ENCODE data around the gene EDDM3A. TPM values are rescaled to one million over a fixed set of nuclear protein-coding genes. Genes with fewer than 3 reads are reported as not detected.
"Not testable (repeated sequence)": the region's sequence is repeated elsewhere in the genome, so short reads cannot be mapped to it uniquely, and the experiment has no call there.

EDDM3A gene
- polyA plus RNA-seq, 3 donors, result not detected

GRCh38 chr14:20757965-20758364 is 12.3 kb downstream of the EDDM3A start:
- Histone ChIP-seq H3K4me3 (replicated peaks in 1 of 3; ENCODE audit: low read depth in 2 of 3, low read length in 3 of 3) (no peak overlapping the region), H3K27ac (ENCODE audit: low read depth in 1 of 2, low read length in 2 of 2) (no peak overlapping the region), H3K4me1 (ENCODE audit: control insufficient read depth in 1 of 2, insufficient read depth in 2 of 2, low read length in 2 of 2) (peaks cover 0 to 4% of the 10 kb centered on the region in 2 donors), H3K9ac (ENCODE audit: insufficient read depth, low read length, poor library complexity, severe bottlenecking) (no peak overlapping the region), H4K20me1 (ENCODE audit: insufficient read depth, low read length) (no peaks in the 10 kb centered on the region), H3K4me2 (replicated peaks; ENCODE audit: extremely low read depth, low read length, poor library complexity, severe bottlenecking) (no peak overlapping the region), H3K36me3 (replicated peaks in 1 of 2; ENCODE audit: control insufficient read depth in 1 of 2, insufficient read depth in 2 of 2, low read length in 2 of 2) (no peaks in the 10 kb centered on the region), H3K27me3 (ENCODE audit: control insufficient read depth in 2 of 2, insufficient read depth in 2 of 2, low read length in 2 of 2) (no peaks in the 10 kb centered on the region), H3K79me2 (ENCODE audit: insufficient read depth, low read length) (no peaks in the 10 kb centered on the region), H3K9me3 (replicated peaks in 1 of 2; ENCODE audit: control insufficient read depth in 1 of 2, insufficient read depth in 1 of 2, low read length in 2 of 2) (peaks cover 4% of the 10 kb centered on the region in 2 donors), H2AFZ (ENCODE audit: insufficient read depth, low read depth, low read length, poor library complexity, severe bottlenecking) (no peak overlapping the region)
- Mint-ChIP-seq H3K4me1 (peaks cover 10% of the 10 kb centered on the region), H3K36me3 (no peaks in the 10 kb centered on the region), H3K27ac (no peak overlapping the region), H3K4me3 (no peak overlapping the region), H3K9me3 (peaks cover 2 to 9% (median 5%) of the 10 kb centered on the region in 7 donors), H3K27me3 (ENCODE audit: low read depth in 3 of 3) (peaks cover 0 to 2% (median 2%) of the 10 kb centered on the region in 3 donors)
- 40% methylated on average over 2 of the region's 4 CpGs for WGBS (ENCODE audit: insufficient coverage)
- TF ChIP-seq CTCF (IDR thresholded peaks at IDR 0.05), result peak; percentile 57
- intact Hi-C loops (cut with micrococcal nuclease), result no loop called here
- DNase-seq, result peak in 2 of 3 donors; percentile 30 to 36

GRCh38 chr14:20759465-20759864 is 13.8 kb downstream of the EDDM3A start:
- H3K36me3 ChIP-seq (replicated peaks in 1 of 2; ENCODE audit: control insufficient read depth in 1 of 2, insufficient read depth in 2 of 2, low read length in 2 of 2); H3K4me2 ChIP-seq (replicated peaks; ENCODE audit: extremely low read depth, low read length, poor library complexity, severe bottlenecking); H3K4me3 Mint-ChIP-seq; H3K4me3 ChIP-seq (replicated peaks in 1 of 3; ENCODE audit: low read depth in 2 of 3, low read length in 3 of 3); H3K36me3 Mint-ChIP-seq; H3K27me3 Mint-ChIP-seq (ENCODE audit: low read depth in 3 of 3); H3K9me3 Mint-ChIP-seq; H3K27me3 ChIP-seq (ENCODE audit: control insufficient read depth in 2 of 2, insufficient read depth in 2 of 2, low read length in 2 of 2); H3K9me3 ChIP-seq (replicated peaks in 1 of 2; ENCODE audit: control insufficient read depth in 1 of 2, insufficient read depth in 1 of 2, low read length in 2 of 2); H2AFZ ChIP-seq (ENCODE audit: insufficient read depth, low read depth, low read length, poor library complexity, severe bottlenecking); H3K27ac ChIP-seq (ENCODE audit: low read depth in 1 of 2, low read length in 2 of 2); DNase-seq; H3K79me2 ChIP-seq (ENCODE audit: insufficient read depth, low read length); H3K9ac ChIP-seq (ENCODE audit: insufficient read depth, low read length, poor library complexity, severe bottlenecking); H3K4me1 ChIP-seq (ENCODE audit: control insufficient read depth in 1 of 2, insufficient read depth in 2 of 2, low read length in 2 of 2); H3K27ac Mint-ChIP-seq; intact Hi-C loops (cut with micrococcal nuclease); H4K20me1 ChIP-seq (ENCODE audit: insufficient read depth, low read length): not testable (repeated sequence)
- H3K4me1 Mint-ChIP-seq, result peaks cover 11% of the 10 kb centered on the region
- WGBS (ENCODE audit: insufficient coverage), result 94% methylated on average over 2 of the region's 5 CpGs

All from CD14-positive monocyte (primary cell).